SK-N-SH treated with all-trans-retinoic acid at 6 μM for 48 hours (cell line): Measurements from ENCODE around the gene DPF3.

ENCODE experiments used
- ATAC-seq: fragments of 200-7000 bp; cut with Tn5 transposase; 3 replicates; pipeline ENCODE4 v1.9.1; 2020; ENCODE audit warnings: mild to moderate bottlenecking, moderate library complexity
- ARNTL ChIP-seq: fragments of 450-650 bp; formaldehyde crosslinking; IDR thresholded peaks from 2 replicates; pipeline ENCODE4 v1.5.0; 2020; ENCODE audit warnings: low read depth, mild to moderate bottlenecking, moderate library complexity, borderline replicate concordance
- BACH2 ChIP-seq: fragments of 250-450 bp; sonication (Bioruptor Pico); IDR thresholded peaks from 2 replicates; pipeline ENCODE4 v1.9.0; 2021; ENCODE audit warnings: mild to moderate bottlenecking, borderline replicate concordance
- CREB5 ChIP-seq: fragments of 250-450 bp; sonication (Bioruptor Pico); IDR thresholded peaks from 2 replicates; pipeline ENCODE4 v1.5.1; 2020; ENCODE audit warnings: low read depth, mild to moderate bottlenecking, moderate library complexity
- CSDC2 ChIP-seq: fragments of 250-450 bp; sonication (Bioruptor Pico); IDR thresholded peaks from 2 replicates; pipeline ENCODE4 v1.5.0; 2020; ENCODE audit warnings: mild to moderate bottlenecking, moderate library complexity
- CSRNP3 ChIP-seq: fragments of 250-450 bp; sonication (Bioruptor Pico); IDR thresholded peaks from 2 replicates; pipeline ENCODE4 v1.5.1; 2021; ENCODE audit warnings: mild to moderate bottlenecking, moderate library complexity
- ESRRG ChIP-seq: fragments of 250-450 bp; sonication (Bioruptor Pico); IDR thresholded peaks from 2 replicates; pipeline ENCODE4 v1.6.1; 2021; ENCODE audit warnings: mild to moderate bottlenecking
- GLIS3 ChIP-seq: fragments of 250-450 bp; sonication (Bioruptor Pico); IDR thresholded peaks from 2 replicates; pipeline ENCODE4 v1.5.0; 2020; ENCODE audit warnings: mild to moderate bottlenecking, moderate library complexity
- ISL1 ChIP-seq: fragments of 250-450 bp; sonication (Bioruptor Pico); IDR thresholded peaks from 2 replicates; pipeline ENCODE4 v2.1.2; 2022; ENCODE audit warnings: mild to moderate bottlenecking, moderate library complexity
- OSR1 ChIP-seq: fragments of 250-450 bp; sonication (Bioruptor Pico); IDR thresholded peaks from 2 replicates; pipeline ENCODE4 v1.8.0; 2022; ENCODE audit warnings: moderate library complexity, mild to moderate bottlenecking, inconsistent platforms
- PATZ1 ChIP-seq: fragments of 250-450 bp; sonication (Bioruptor Pico); IDR thresholded peaks from 2 replicates; pipeline ENCODE4 v1.8.0; 2020; ENCODE audit warnings: mild to moderate bottlenecking, moderate library complexity, borderline replicate concordance
- POU6F1 ChIP-seq: fragments of 250-450 bp; sonication (Bioruptor Pico); IDR thresholded peaks from 2 replicates; pipeline ENCODE4 v1.8.0; 2021; ENCODE audit warnings: low read depth, mild to moderate bottlenecking, moderate library complexity, borderline replicate concordance
- PPARA ChIP-seq: fragments of 250-450 bp; sonication (Bioruptor Pico); IDR thresholded peaks from 2 replicates; pipeline ENCODE4 v1.5.0; 2020; ENCODE audit warnings: mild to moderate bottlenecking, borderline replicate concordance
- RARB ChIP-seq: fragments of 250-450 bp; sonication (Bioruptor Pico); IDR thresholded peaks from 2 replicates; pipeline ENCODE4 v1.8.0; 2021; ENCODE audit warnings: mild to moderate bottlenecking, moderate library complexity
- SNAI2 ChIP-seq: fragments of 250-450 bp; sonication (Bioruptor Pico); IDR thresholded peaks from 2 replicates; pipeline ENCODE4 v1.5.0; 2020; ENCODE audit warnings: mild to moderate bottlenecking, moderate library complexity
- TCF4 ChIP-seq: fragments of 250-450 bp; sonication (Bioruptor Pico); IDR thresholded peaks from 2 replicates; pipeline ENCODE4 v1.8.0; 2021; ENCODE audit warnings: mild to moderate bottlenecking, moderate library complexity, borderline replicate concordance
- ZC3H10 ChIP-seq: fragments of 250-450 bp; sonication (Bioruptor Pico); IDR thresholded peaks from 2 replicates; pipeline ENCODE4 v1.5.1; 2021; ENCODE audit warnings: mild to moderate bottlenecking, moderate library complexity
- ZFP3 ChIP-seq: fragments of 250-450 bp; sonication (Bioruptor Pico); IDR thresholded peaks from 2 replicates; pipeline ENCODE4 v1.5.0; 2020; ENCODE audit warnings: mild to moderate bottlenecking, moderate library complexity
- ZFP30 ChIP-seq: fragments of 450-650 bp; formaldehyde crosslinking; IDR thresholded peaks from 2 replicates; pipeline ENCODE4 v1.5.0; 2022; ENCODE audit warnings: mild to moderate bottlenecking, moderate library complexity
- ZNF565 ChIP-seq: fragments of 450-650 bp; formaldehyde crosslinking; conservative IDR thresholded peaks from 2 replicates; pipeline ENCODE4 v1.5.0; 2020; ENCODE audit warnings: low read depth, mild to moderate bottlenecking, moderate library complexity
- ZNF70 ChIP-seq: fragments of 450-650 bp; formaldehyde crosslinking; IDR thresholded peaks from 2 replicates; pipeline ENCODE4 v1.5.0; 2020; ENCODE audit warnings: mild to moderate bottlenecking, moderate library complexity
- ZNF8 ChIP-seq: fragments of 450-650 bp; formaldehyde crosslinking; IDR thresholded peaks from 2 replicates; pipeline ENCODE4 v1.5.0; 2020; ENCODE audit warnings: mild to moderate bottlenecking, moderate library complexity

The DPF3 gene

GRCh38 chr14:72920008-72920407 is 26.1 kb upstream of the DPF3 start:
- ATAC-seq: no peak

GRCh38 chr14:72917094-72917802 is 23.3 kb upstream of the DPF3 start:
- no peak for ATAC-seq
- TF ChIP-seq OSR1 (CRISPR knock-in tag) (no peak), ZNF565 (CRISPR knock-in tag) (no peak), ZFP3 (CRISPR knock-in tag) (no peak), PPARA (no peak), RARB (no peak), BACH2 (no peak), PATZ1 (no peak), CSDC2 (no peak), ZNF70 (no peak), ZFP30 (CRISPR knock-in tag) (no peak), ESRRG (CRISPR knock-in tag) (no peak), ZNF8 (no peak), CSRNP3 (CRISPR knock-in tag) (no peak), GLIS3 (CRISPR knock-in tag) (no peak)

More at GRCh38 chr14:72920008-72920407, 26.1 kb upstream of the DPF3 start:
- no peak for TF ChIP-seq CSRNP3 (CRISPR knock-in tag)
- no peak for TF ChIP-seq ZNF565 (CRISPR knock-in tag)
- TF ChIP-seq BACH2: no peak
- TF ChIP-seq SNAI2 (CRISPR knock-in tag): no peak
- TF ChIP-seq ARNTL (CRISPR knock-in tag): no peak
- no peak for TF ChIP-seq OSR1 (CRISPR knock-in tag)
- no peak for TF ChIP-seq PPARA
- no peak for TF ChIP-seq ZC3H10 (CRISPR knock-in tag)
- no peak for TF ChIP-seq TCF4 (CRISPR knock-in tag)
- no peak for TF ChIP-seq ZFP30 (CRISPR knock-in tag)
- no peak for TF ChIP-seq RARB
- TF ChIP-seq GLIS3 (CRISPR knock-in tag): no peak
- TF ChIP-seq ISL1 (CRISPR knock-in tag): no peak
- TF ChIP-seq CREB5: no peak
- TF ChIP-seq POU6F1 (CRISPR knock-in tag): no peak
- TF ChIP-seq ZNF8: no peak
- TF ChIP-seq ESRRG (CRISPR knock-in tag): no peak
- no peak for TF ChIP-seq ZFP3 (CRISPR knock-in tag)

GRCh38 chr14:72916174-72916573 is 22.3 kb upstream of the DPF3 start:
- TF ChIP-seq CSRNP3 (CRISPR knock-in tag): no peak
- no peak for TF ChIP-seq OSR1 (CRISPR knock-in tag)
- TF ChIP-seq POU6F1 (CRISPR knock-in tag): no peak
- TF ChIP-seq GLIS3 (CRISPR knock-in tag): no peak
- no peak for TF ChIP-seq ZFP30 (CRISPR knock-in tag)
- TF ChIP-seq ARNTL (CRISPR knock-in tag): no peak
- no peak for TF ChIP-seq CSDC2
- no peak for TF ChIP-seq ESRRG (CRISPR knock-in tag)
- TF ChIP-seq BACH2: no peak
- no peak for ATAC-seq
